HAP-1 (cell line): ENCODE results near the gene HELT.
A peak's percentile ranks its signal among the peaks of the same experiment; 100 is the strongest.
"Not testable (repeated sequence)": the region's sequence is repeated elsewhere in the genome, so short reads cannot be mapped to it uniquely, and the experiment has no call there.

ENCODE experiments used
- DNase-seq, 2 experiments: peaks; one replicate each; pipeline ENCODE4 v3.0.0-alpha.2; 2016 to 2020; ENCODE audit warnings: low spot score in 2 of 2
- H3K27me3 ChIP-seq: fragments of 250-450 bp; sonication (Bioruptor Pico); 2 replicates; pipeline ENCODE4 v1.5.1; 2020; ENCODE audit warnings: low read depth, mild to moderate bottlenecking, moderate library complexity
- H3K36me3 ChIP-seq: fragments of 250-450 bp; sonication (Bioruptor Pico); replicated peaks from 2 replicates; pipeline ENCODE4 v1.5.1; 2020; ENCODE audit warnings: mild to moderate bottlenecking
- H3K4me1 ChIP-seq: fragments of 250-450 bp; sonication (Bioruptor Pico); 2 replicates; pipeline ENCODE4 v1.5.1; 2020; ENCODE audit warnings: mild to moderate bottlenecking
- H3K4me3 ChIP-seq: fragments of 250-450 bp; sonication (Bioruptor Pico); 2 replicates; pipeline ENCODE4 v1.5.1; 2020; ENCODE audit warnings: mild to moderate bottlenecking, moderate library complexity
- H3K9me3 ChIP-seq: fragments of 250-450 bp; sonication (Bioruptor Pico); 2 replicates; pipeline ENCODE4 v1.5.1; 2020; ENCODE audit warnings: mild to moderate bottlenecking, moderate library complexity
- in situ Hi-C: fragments of 300-500 bp; cut with MboI; formaldehyde crosslinking; loops from 3 replicates; pipeline ENCODE4 v1.14.3; 2020; ENCODE audit warnings: low sequenced_read_pairs, inconsistent platforms, mixed read lengths

The HELT gene

DNA sequence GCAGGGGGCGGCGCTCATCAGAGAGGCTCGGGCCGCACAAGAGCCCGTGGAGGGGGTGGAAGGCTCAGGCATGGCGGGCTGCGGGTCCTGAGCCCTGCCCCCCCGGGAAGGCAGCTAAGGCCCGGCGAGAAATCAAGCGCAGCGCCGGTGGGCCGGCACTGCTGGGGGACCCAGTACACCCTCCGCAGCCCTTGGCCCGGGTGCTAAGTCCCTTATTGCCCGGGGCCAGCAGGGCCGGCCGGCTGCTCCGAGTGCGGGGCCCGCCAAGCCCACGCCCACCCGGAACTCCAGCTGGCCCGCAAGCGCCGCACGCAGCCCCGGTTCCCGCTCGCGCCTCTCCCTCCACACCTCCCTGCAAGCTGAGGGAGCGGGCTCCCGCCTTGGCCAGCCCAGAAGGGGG, 28.2 kb upstream of the HELT start:
- H3K4me1 ChIP-seq, H3K36me3 ChIP-seq, H3K4me3 ChIP-seq, H3K9me3 ChIP-seq, DNase-seq, H3K27me3 ChIP-seq, in situ Hi-C loops: not testable (repeated sequence)

DNA sequence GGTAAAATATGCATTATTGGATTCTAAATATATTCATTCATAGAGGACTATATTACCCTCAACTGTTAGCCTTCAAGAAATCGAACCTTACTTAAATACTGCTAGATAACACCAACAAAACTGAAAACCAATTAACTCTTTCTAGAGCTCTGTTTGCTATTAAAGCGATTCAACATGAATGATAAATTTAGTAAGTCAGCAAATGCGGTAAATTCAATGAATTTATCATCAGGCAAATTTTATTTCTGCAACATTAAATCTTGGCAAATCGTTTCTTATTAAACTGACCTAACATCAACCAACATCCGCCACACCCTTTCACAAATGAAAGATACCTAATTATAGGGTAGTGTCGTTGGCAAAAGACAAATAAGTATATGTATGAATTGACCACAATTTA, 26.4 kb upstream of the HELT start:
- H3K4me1 ChIP-seq, result no peaks in the 10 kb centered on the region
- in situ Hi-C loops, result no loop called here
- H3K4me3 ChIP-seq, result no peak overlapping the region
- H3K27me3 ChIP-seq, result peaks cover 8% of the 10 kb centered on the region; the same call in 1 of the 2 replicates
- no peak for DNase-seq
- H3K9me3 ChIP-seq, result no peaks in the 10 kb centered on the region
- no peaks in the 10 kb centered on the region for H3K36me3 ChIP-seq

DNA sequence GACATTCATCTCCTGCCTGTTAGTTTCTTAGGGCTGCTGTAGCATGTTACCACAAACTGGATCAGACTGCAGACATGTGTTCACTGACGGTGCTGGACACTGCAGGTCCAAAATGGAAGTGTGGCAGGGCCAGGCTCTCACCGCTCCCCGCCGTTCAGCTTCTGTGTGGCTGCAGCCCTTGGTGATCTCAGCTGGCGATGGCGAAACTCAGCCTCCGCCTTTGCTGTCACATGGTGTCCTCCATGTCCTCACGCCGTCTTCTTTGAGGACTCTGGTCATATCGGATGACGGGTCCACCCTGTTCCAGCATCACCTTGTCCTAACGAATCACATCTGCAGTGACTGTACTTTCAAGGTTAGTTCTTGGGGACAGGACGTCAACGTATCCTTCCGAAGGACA, 25.9 kb upstream of the HELT start:
- H3K4me1 ChIP-seq, result no peaks in the 10 kb centered on the region
- H3K27me3 ChIP-seq, result peaks cover 8% of the 10 kb centered on the region; the same call in 1 of the 2 replicates
- DNase-seq, result no peak
- no peaks in the 10 kb centered on the region for H3K9me3 ChIP-seq
- in situ Hi-C loops, result no loop called here
- no peak overlapping the region for H3K4me3 ChIP-seq
- no peaks in the 10 kb centered on the region for H3K36me3 ChIP-seq

DNA sequence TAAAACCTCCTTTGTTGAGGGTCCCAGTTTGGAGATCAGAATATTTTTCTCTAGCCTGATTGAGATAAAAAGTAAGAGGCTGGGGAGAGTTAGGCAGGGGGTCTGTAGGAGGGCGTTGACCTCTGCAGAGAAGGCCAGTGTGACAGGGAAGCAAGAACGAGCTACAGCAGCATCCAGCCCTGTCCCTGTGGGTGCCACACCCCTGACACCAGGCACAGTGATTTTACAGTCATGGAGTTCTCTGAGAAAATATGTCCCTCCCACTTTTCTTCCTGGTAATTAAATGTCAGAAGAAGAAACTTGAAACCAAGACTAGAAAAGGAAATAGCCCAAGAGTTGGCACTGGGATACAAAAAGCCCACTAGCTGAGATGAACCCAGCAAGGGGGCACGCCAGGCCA, 25.0 kb upstream of the HELT start:
- DNase-seq, result no peak
- H3K4me3 ChIP-seq, result no peak overlapping the region
- peaks cover 8% of the 10 kb centered on the region; the same call in 1 of the 2 replicates for H3K27me3 ChIP-seq
- H3K36me3 ChIP-seq, result no peaks in the 10 kb centered on the region
- no peaks in the 10 kb centered on the region for H3K9me3 ChIP-seq
- H3K4me1 ChIP-seq, result no peaks in the 10 kb centered on the region
- in situ Hi-C loops, result no loop called here

DNA sequence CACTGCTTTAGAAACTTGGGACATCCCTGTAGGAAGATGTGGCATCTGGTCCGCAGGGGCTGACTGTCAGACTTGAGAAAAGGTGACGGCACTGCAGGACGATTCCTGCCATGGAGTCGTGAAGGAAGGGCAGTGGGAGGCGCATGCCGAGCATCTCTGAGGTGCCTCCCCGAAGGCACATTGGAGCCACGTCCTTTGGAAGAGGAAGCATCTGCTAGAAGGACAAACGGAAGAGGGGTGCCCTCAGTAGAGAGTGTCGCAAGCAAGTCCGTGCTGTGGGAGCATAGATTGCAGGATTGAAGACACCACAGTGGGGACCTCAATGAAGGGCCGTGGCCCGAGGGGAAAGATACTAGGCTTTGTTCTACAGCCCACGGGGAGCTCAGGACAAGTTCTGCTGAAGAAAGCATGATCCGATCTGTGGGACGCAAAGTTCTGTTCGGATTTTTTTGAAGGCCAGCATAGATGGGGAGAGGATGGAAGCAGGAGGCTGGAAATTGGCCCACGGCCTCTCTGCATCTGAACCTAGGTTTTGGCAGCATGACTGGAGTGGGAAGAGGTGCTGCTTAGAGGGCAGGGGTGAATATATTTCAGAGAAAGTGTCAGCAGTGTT, 24.2 kb upstream of the HELT start:
- H3K36me3 ChIP-seq, result no peaks in the 10 kb centered on the region
- no peak for DNase-seq
- no peaks in the 10 kb centered on the region for H3K9me3 ChIP-seq
- H3K27me3 ChIP-seq, result peaks cover 8% of the 10 kb centered on the region
- no peaks in the 10 kb centered on the region for H3K4me1 ChIP-seq
- H3K4me3 ChIP-seq, result no peak overlapping the region
- in situ Hi-C loops, result no loop called here

DNA sequence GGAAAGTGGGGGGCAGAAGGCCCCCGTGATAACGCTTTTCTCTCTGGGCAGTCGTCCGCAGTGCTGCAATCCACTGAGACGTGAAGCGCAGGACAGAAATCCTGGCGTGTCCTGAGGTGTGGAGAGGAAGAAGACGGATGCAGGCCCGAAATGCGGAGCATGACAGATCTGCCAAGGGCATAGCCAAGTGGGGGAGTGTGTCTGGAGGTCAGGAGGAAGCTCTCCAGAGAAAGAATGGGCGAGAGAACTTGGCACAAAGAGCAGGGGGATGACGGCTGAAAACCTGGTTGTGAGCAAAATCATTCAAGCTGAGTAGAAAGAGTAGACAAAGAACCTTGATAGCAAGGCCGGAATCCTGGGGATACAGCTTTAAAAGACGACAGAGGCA, 23.7 kb upstream of the HELT start:
- no peaks in the 10 kb centered on the region for H3K36me3 ChIP-seq
- peaks cover 8% of the 10 kb centered on the region for H3K27me3 ChIP-seq
- in situ Hi-C loops, result no loop called here
- no peak overlapping the region for H3K4me3 ChIP-seq
- H3K4me1 ChIP-seq, result no peaks in the 10 kb centered on the region
- H3K9me3 ChIP-seq, result no peaks in the 10 kb centered on the region
- no peak for DNase-seq

DNA sequence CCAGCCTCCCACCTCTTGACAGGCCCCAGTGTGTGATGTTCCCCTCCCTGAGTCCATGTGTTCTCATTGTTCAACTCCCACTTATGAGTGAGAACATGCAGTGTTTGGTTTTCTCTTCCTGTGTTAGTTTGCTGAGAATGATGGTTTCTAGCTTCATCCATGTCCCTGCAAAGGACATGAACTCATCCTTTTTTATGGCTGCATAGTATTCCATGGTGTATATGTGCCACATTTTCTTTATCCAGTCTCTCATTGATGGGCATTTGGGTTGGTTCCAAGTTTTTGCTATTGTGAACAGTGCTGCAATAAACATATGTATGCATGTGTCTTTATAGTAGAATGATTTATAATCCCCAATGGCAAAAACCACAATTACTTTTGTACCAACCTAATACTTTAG, 20.6 kb upstream of the HELT start:
- DNase-seq, H3K27me3 ChIP-seq, H3K9me3 ChIP-seq, H3K36me3 ChIP-seq, H3K4me3 ChIP-seq, in situ Hi-C loops, H3K4me1 ChIP-seq: not testable (repeated sequence)

DNA sequence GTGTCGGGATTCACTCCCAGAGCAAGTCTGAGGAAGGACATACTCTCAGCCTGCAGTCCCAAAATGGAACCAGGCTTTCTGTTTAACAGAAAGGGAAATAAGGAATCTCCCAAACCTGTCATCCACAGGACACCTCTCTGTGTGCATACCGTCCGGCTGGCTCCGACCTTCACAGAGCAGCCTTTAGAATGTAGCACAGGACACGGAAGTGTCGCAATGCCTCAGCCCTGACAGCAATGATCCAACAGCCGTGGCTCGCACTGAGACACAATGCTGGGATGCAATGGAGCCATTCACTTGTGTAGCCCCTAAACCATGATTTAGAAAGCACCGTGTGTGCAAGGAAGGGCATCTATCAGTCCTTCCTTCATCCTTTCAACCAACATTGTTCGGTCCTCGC, 15.5 kb upstream of the HELT start:
- in situ Hi-C loops, result no loop called here
- H3K36me3 ChIP-seq, result no peaks in the 10 kb centered on the region
- H3K9me3 ChIP-seq, result no peaks in the 10 kb centered on the region
- no peak for DNase-seq
- no peak overlapping the region for H3K4me3 ChIP-seq
- peaks cover 5% of the 10 kb centered on the region; the same call in 1 of the 2 replicates for H3K4me1 ChIP-seq
- peaks cover 8% of the 10 kb centered on the region for H3K27me3 ChIP-seq

DNA sequence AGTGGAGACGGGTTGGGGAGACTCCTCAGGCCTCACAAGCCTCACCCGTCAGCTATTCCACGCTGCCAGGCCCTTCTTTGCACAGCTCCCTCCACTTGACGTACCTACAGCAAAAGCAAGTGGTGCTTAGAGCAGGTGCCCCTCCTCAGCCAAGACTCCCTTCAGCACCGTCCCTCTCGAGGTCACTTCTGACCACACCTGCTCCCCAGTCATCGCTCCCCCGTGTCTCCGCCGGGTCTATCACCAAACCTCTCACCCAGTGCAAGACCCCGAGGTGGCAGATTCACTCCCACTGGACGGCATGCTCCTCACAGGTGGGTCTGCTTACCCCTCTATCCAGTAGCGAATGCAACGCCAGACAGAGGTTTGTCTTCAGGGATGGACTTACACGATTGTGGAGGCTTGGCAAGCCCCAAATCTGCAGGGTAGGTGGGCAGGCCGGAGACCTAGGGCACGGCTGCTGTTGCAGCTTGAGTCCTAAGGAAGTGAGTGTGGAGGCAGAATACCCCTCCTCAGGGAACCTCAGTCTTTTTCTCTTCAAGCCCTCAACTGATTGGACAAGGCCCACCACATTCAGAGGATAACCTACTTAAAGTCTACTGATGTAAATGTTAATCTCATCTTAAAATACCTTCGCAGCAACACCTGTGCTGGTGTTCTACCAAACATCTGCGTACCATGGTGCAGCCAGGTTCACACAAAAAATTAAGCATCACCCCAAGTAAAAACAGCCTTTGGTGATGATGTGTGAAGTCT, 14.5 kb upstream of the HELT start:
- Histone ChIP-seq H3K27me3 (peaks cover 10% of the 10 kb centered on the region), H3K36me3 (no peaks in the 10 kb centered on the region), H3K4me3 (no peak overlapping the region), H3K4me1 (peaks cover 5% of the 10 kb centered on the region; the same call in 1 of the 2 replicates), H3K9me3 (no peaks in the 10 kb centered on the region)
- DNase-seq, result no peak
- in situ Hi-C loops, result no loop called here

DNA sequence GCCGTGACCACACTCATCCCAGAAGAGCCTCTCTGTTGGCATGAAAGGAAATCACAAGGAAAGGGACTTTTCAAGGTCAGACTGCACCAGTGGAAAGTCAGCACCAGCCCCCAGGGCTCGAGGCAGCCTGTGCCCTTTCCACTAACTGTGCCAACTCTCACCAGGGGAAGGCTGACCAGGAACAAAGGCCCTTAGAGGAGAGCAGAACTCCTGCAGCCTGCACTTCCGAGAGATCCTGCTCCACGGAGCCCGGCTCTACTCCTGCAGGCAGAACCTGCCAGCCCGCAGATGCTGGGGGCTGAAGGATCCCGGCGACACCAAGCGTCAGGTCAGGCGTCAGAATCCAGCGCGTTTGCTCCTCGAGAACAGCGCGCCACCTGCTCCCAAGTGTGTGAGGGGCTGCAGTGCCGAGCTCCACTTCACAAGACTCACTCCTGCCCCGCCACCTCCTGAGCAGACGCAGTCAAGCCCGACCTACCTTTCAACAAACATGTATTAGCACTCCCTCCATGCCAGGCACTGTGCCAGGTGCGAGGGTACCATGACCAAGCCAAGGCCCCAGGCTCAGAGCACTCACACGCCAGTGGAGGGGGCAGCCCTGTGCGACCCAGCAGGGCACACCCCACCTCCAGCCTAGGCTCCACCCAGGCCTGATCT, 13.6 kb upstream of the HELT start:
- peaks cover 5% of the 10 kb centered on the region; the same call in 1 of the 2 replicates for H3K4me1 ChIP-seq
- no peaks in the 10 kb centered on the region for H3K9me3 ChIP-seq
- no peak overlapping the region for H3K4me3 ChIP-seq
- no peak for DNase-seq
- no peaks in the 10 kb centered on the region for H3K36me3 ChIP-seq
- in situ Hi-C loops, result no loop called here
- peaks cover 15% of the 10 kb centered on the region for H3K27me3 ChIP-seq

DNA sequence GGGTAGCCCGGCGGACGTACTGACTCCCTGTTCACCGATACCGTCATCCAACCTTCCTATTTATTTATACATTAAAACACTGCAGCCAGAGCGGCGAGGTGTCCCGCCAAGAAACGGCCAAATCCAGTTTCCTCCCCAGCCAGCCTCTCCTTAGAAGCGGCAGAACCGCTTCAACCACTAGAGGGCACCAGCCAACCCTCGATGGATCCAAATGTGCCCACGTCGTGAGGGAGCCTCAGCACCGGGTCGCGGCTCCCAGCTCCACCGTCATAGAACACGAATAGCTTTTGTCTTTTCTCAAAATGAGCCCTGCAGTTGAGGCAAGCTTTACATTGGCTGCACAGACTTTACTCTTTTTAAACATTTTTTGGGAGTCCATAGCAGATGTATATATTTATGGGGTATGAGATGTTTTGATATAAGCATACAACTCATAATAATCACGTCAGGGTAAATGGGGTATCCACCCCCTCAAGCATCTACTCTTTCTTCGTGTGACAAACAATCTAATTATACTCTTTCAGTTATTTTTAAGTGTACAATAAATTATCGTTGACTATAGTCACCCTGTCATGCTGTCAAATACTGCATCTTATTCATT, 13.0 kb upstream of the HELT start:
- in situ Hi-C loops, result no loop called here
- DNase-seq, result peak; percentile 59 to 90
- H3K9me3 ChIP-seq, result no peaks in the 10 kb centered on the region
- H3K4me1 ChIP-seq, result peaks cover 5% of the 10 kb centered on the region; the same call in 1 of the 2 replicates
- no peak overlapping the region for H3K4me3 ChIP-seq
- no peaks in the 10 kb centered on the region for H3K36me3 ChIP-seq
- H3K27me3 ChIP-seq, result peaks cover 14% of the 10 kb centered on the region

DNA sequence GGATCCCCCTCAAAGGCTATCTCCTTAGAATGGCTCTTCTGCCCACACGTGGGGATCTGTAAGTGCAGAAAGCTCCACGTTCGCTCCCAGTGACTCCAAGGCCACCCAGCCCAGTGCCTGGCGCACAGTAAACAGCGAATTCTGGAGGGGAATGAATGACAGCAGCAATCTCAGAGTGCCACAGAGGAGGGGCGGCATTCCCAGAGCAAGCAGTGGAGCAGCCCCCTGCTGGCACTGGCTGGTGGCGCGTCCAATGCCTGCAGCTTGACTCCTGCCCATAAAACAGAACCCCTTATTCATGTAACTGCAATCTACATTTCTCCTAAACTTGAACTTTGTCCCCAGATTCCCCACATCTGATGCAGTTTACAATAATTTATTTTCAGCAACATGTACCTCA, 6.9 kb upstream of the HELT start:
- H3K9me3 ChIP-seq, result no peaks in the 10 kb centered on the region
- no peaks in the 10 kb centered on the region for H3K36me3 ChIP-seq
- peak in 1 of 2 experiments; percentile 71 for DNase-seq
- H3K4me3 ChIP-seq, result no peak overlapping the region
- in situ Hi-C loops, result no loop called here
- H3K4me1 ChIP-seq, result no peaks in the 10 kb centered on the region
- peaks cover 44% of the 10 kb centered on the region for H3K27me3 ChIP-seq

DNA sequence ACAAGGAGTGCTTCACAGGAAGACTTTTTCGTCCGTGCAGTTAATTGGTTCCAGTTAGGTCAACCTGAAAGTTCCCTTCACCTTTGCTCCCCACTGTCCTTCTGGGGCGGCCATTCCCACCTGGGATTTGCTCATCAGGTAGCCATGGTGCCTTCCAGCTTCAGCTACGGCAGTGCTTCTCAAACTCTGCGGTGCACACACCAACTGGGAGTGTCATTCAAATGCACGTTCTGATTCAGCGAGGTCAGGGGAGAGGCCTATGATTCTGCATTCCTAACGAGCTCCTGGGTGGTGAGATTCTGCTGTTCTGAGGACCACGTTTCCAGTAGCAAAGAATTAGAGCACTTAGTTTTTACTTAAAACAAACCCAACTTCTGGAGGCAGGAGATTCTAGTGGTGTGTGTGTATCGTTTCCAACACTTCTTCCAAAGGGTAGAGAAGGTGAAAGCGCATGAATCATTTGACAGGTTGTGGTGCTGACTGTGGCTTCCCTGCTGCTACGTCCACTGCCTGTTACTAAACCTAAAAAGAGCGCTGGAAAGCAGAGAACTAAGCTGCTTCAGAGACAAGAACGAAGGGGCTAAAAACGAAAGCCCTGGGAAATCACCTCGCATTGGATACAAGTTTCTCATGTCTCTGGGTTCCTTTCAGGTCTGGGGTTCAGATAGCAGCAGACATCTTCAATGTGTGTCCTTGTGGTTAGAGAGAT, 4.7 kb upstream of the HELT start:
- Histone ChIP-seq H3K36me3 (no peaks in the 10 kb centered on the region), H3K9me3 (no peaks in the 10 kb centered on the region), H3K27me3 (peaks cover 54% of the 10 kb centered on the region), H3K4me1 (no peaks in the 10 kb centered on the region), H3K4me3 (no peak overlapping the region)
- DNase-seq, result no peak
- in situ Hi-C loops, result no loop called here
